Measurements from ENCODE around the gene HDAC4.

DNA sequence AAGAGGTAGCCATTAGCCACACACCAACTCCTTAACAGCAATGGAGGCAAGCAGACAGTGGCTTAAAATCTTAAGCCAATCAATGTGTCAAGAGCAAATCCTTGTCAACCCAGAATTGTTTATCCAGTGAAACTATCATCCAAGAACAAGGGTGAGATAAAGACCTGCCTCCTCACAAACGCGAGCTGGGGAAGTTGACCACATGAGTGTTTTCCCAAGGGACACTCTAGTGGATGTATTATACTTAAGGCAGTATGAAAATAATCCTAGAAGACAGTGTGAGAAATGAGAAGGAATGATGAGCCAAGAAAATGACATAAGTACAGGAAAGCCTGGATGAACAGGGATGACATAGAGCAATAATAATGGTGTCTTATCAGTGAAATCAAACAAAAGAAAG, 343.3 kb downstream of the HDAC4 start:
- TF ChIP-seq, protein P1, sequence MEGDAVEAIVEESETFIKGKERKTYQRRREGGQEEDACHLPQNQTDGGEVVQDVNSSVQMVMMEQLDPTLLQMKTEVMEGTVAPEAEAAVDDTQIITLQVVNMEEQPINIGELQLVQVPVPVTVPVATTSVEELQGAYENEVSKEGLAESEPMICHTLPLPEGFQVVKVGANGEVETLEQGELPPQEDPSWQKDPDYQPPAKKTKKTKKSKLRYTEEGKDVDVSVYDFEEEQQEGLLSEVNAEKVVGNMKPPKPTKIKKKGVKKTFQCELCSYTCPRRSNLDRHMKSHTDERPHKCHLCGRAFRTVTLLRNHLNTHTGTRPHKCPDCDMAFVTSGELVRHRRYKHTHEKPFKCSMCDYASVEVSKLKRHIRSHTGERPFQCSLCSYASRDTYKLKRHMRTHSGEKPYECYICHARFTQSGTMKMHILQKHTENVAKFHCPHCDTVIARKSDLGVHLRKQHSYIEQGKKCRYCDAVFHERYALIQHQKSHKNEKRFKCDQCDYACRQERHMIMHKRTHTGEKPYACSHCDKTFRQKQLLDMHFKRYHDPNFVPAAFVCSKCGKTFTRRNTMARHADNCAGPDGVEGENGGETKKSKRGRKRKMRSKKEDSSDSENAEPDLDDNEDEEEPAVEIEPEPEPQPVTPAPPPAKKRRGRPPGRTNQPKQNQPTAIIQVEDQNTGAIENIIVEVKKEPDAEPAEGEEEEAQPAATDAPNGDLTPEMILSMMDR (conservative IDR thresholded peaks at IDR 0.05; ENCODE audit: low read length), result no peak
- TF ChIP-seq EZH2phosphoT487 (IDR thresholded peaks at IDR 0.05; ENCODE audit: borderline replicate concordance), result no peak

Measured in Loucy (cell line).